Loucy (cell line): ENCODE results near the gene RGR.

Experiments used
- H2AFZ ChIP-seq: fragments of 200-600 bp; sonication (generic); 2 replicates; pipeline ENCODE4 v1.6.0; 2016; ENCODE audit warnings: antibody characterized with exemption, mild to moderate bottlenecking, low read length, moderate library complexity
- H3F3A ChIP-seq: fragments of 200-600 bp; 2 replicates; pipeline ENCODE4 v1.6.0; 2016; ENCODE audit warnings: antibody characterized with exemption, low read depth, mild to moderate bottlenecking
- H3K27me3 ChIP-seq: fragments of 200-600 bp; sonication (generic); 2 replicates; pipeline ENCODE4 v1.6.1; 2014; ENCODE audit warnings: low read length, mild to moderate bottlenecking; ENCODE audit not compliant: insufficient read depth, poor library complexity, severe bottlenecking
- H3K36me3 ChIP-seq: fragments of 200-600 bp; sonication (generic); 2 replicates; pipeline ENCODE4 v1.6.1; 2016; ENCODE audit warnings: low read length; ENCODE audit not compliant: insufficient read depth
- H3K4me1 ChIP-seq: fragments of 200-600 bp; sonication (generic); 2 replicates; pipeline ENCODE4 v1.5.1; 2014; ENCODE audit warnings: low read length, mild to moderate bottlenecking; ENCODE audit not compliant: insufficient read depth, poor library complexity, severe bottlenecking
- H3K4me2 ChIP-seq: fragments of 200-600 bp; sonication (generic); 2 replicates; pipeline ENCODE4 v1.6.0; 2014; ENCODE audit warnings: antibody characterized with exemption, low read length, low read depth, mild to moderate bottlenecking; ENCODE audit not compliant: poor library complexity, severe bottlenecking
- H3K4me3 ChIP-seq: fragments of 200-600 bp; sonication (generic); 2 replicates; pipeline ENCODE4 v1.5.1; 2014; ENCODE audit warnings: low read length, mild to moderate bottlenecking, mixed read lengths; ENCODE audit not compliant: poor library complexity, severe bottlenecking
- H3K79me2 ChIP-seq: fragments of 200-600 bp; sonication (generic); 2 replicates; pipeline ENCODE4 v1.6.1; 2014; ENCODE audit warnings: low read length; ENCODE audit not compliant: insufficient read depth
- H3K9ac ChIP-seq: fragments of 200-600 bp; sonication (generic); 2 replicates; pipeline ENCODE4 v1.6.0; 2014; ENCODE audit warnings: mild to moderate bottlenecking, low read depth, low read length, moderate library complexity; ENCODE audit not compliant: poor library complexity, severe bottlenecking
- H3K9me2 ChIP-seq: fragments of 200-600 bp; sonication (generic); replicated peaks from 2 replicates; pipeline ENCODE4 v1.6.1; 2016; ENCODE audit warnings: low read depth, low read length, mixed read lengths
- H3K9me3 ChIP-seq: fragments of 200-600 bp; sonication (generic); 2 replicates; pipeline ENCODE4 v1.6.1; 2014; ENCODE audit warnings: mild to moderate bottlenecking, antibody characterized with exemption, low read length, low read depth; ENCODE audit not compliant: insufficient read depth
- H4K20me1 ChIP-seq: fragments of 200-600 bp; sonication (generic); 2 replicates; pipeline ENCODE4 v1.6.0; 2014; ENCODE audit warnings: antibody characterized with exemption, low read length, mild to moderate bottlenecking; ENCODE audit not compliant: insufficient read depth, poor library complexity, severe bottlenecking
- CTCF ChIP-seq: fragments of 200-600 bp; sonication (generic); conservative IDR thresholded peaks from 2 replicates; pipeline ENCODE4 v1.5.1; 2014; ENCODE audit warnings: mild to moderate bottlenecking, antibody characterized with exemption, low read length
- EZH2phosphoT487 ChIP-seq: fragments of 200-600 bp; IDR thresholded peaks from 2 replicates; pipeline ENCODE4 v1.6.1; 2018; ENCODE audit warnings: antibody characterized with exemption, mild to moderate bottlenecking, moderate library complexity, borderline replicate concordance

Gene RGR, protein sequence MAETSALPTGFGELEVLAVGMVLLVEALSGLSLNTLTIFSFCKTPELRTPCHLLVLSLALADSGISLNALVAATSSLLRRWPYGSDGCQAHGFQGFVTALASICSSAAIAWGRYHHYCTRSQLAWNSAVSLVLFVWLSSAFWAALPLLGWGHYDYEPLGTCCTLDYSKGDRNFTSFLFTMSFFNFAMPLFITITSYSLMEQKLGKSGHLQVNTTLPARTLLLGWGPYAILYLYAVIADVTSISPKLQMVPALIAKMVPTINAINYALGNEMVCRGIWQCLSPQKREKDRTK

GRCh38 chr10:84244651-84245270, at the start of gene RGR:
Gene RGR, plus strand, starts transcription at chr10:84245053. Its CDS starts 38 bp downstream, at chr10:84245091.
- Histone ChIP-seq H3K79me2 (no peaks in the 10 kb centered on the region), H3K9me2 (no peaks in the 10 kb centered on the region), H3K4me3 (no peak within 1 kb of the TSS), H3F3A (no peaks in the 10 kb centered on the region), H3K4me2 (no peak within 1 kb of the TSS), H3K9me3 (no peaks in the 10 kb centered on the region), H3K4me1 (no peaks in the 10 kb centered on the region), H2AFZ (no peak within 1 kb of the TSS), H3K27me3 (no peaks in the 10 kb centered on the region), H3K9ac (no peak within 1 kb of the TSS), H3K36me3 (no peaks in the 10 kb centered on the region), H4K20me1 (no peaks in the 10 kb centered on the region)
- TF ChIP-seq CTCF (no peak), EZH2phosphoT487 (no peak)

DNA sequence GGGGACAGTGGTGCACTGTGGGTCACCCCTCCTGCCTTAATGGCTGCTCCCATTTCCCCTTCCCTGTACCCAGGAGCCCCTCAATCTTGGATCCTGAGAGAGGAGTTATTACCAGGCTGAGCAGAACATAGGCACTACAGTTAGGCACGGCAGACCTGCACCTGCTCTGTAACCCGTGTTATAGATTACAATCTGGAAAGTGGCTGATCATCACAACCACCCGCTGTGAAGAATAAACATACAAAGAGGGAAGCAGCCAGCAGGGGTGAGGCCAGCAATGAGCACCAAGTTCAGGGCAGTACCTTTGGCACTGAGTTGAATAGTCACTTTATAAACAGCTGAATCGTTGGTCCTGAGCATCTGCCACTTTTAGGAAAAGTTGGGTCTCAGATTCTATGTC, 48.8 kb upstream of the RGR start:
- H3K4me2 ChIP-seq, result no peak overlapping the region
- H4K20me1 ChIP-seq, result no peaks in the 10 kb centered on the region
- H2AFZ ChIP-seq, result no peak overlapping the region
- no peak overlapping the region for H3K4me3 ChIP-seq
- H3K9ac ChIP-seq, result no peak overlapping the region
- H3K27me3 ChIP-seq, result no peaks in the 10 kb centered on the region
- no peak for TF ChIP-seq EZH2phosphoT487
- TF ChIP-seq CTCF, result no peak
- H3K9me2 ChIP-seq, result no peaks in the 10 kb centered on the region
- H3K36me3 ChIP-seq, result no peaks in the 10 kb centered on the region
- no peaks in the 10 kb centered on the region for H3K79me2 ChIP-seq
- H3K9me3 ChIP-seq, result no peaks in the 10 kb centered on the region
- peaks cover 2% of the 10 kb centered on the region for H3K4me1 ChIP-seq
- H3F3A ChIP-seq, result no peaks in the 10 kb centered on the region

- H3K9ac ChIP-seq, result no peak overlapping the region
- H3K36me3 ChIP-seq, result no peaks in the 10 kb centered on the region
- H3K9me3 ChIP-seq, result no peaks in the 10 kb centered on the region
- H3K79me2 ChIP-seq, result no peaks in the 10 kb centered on the region
- H3F3A ChIP-seq, result no peaks in the 10 kb centered on the region
- H3K27me3 ChIP-seq, result no peaks in the 10 kb centered on the region
- H4K20me1 ChIP-seq, result no peaks in the 10 kb centered on the region
- H3K4me1 ChIP-seq, result no peaks in the 10 kb centered on the region
- no peak overlapping the region for H3K4me3 ChIP-seq
- TF ChIP-seq EZH2phosphoT487 (no peak), CTCF (no peak)
- no peaks in the 10 kb centered on the region for H3K9me2 ChIP-seq
- no peak overlapping the region for H2AFZ ChIP-seq
- no peak overlapping the region for H3K4me2 ChIP-seq
Observed at GRCh38 chr10:84196941-84197340, 47.9 kb upstream of the RGR start.
